GM18870 (cell line): ENCODE data around the gene KERA.
"Not testable (repeated sequence)": the region's sequence is repeated elsewhere in the genome, so short reads cannot be mapped to it uniquely, and the experiment has no call there.

ENCODE experiments used
- ATAC-seq: cut with Tn5 transposase; IDR thresholded peaks from one replicate; pipeline ENCODE4 v1.9.1; 2021; ENCODE audit warnings: moderate library complexity; ENCODE audit not compliant: unreplicated experiment

KERA gene

GRCh38 chr12:91057368-91058165 is at the start of gene KERA:
KERA (minus strand) TSS chr12:91058024; CDS start chr12:91056281, 1,743 bp downstream.
- ATAC-seq: no peak

- ATAC-seq: no peak
Observed at GRCh38 chr12:91106283-91106682, 48.5 kb upstream of the KERA start.

DNA sequence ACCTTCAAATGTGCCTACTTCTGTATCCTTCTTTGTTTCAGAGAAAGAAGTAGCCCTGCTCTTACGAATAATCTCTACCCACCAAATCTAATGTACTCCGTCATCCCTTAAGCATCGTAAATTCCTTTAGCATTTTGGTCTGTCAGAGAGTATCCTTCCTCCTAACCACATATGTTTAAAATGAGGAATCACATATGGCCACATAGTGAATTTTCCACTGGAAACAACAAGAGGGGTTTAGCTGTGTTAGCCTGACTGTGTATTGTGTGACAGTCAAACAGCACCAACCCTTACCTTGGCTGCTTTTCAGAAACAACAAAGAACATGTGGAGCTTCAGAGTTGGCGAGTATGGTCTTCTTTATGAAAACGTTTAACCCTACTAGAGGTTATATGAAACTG is 48.0 kb upstream of the KERA start:
- no peak for ATAC-seq

- peak; percentile 78 for ATAC-seq
Observed at GRCh38 chr12:91104812-91105466, 47.1 kb upstream of the KERA start.

DNA sequence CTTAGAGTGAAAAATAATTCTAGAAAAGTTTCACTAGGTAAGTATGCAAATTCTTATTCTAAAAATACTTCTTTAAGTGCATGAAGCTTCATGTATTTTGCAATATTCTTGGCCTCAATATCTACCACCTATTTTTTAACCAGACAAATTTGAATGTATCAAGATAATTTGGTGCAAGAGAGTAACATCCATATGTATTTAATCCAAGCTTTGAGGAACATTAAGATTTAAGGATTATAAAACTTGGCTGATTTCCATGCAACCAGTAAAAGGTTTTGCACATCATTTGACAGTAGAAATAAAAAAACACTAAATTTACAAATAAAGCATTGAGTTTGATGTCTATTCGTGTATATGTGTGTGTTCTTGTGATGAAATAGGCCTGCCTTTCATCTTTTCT is 45.8 kb upstream of the KERA start:
- no peak for ATAC-seq

DNA sequence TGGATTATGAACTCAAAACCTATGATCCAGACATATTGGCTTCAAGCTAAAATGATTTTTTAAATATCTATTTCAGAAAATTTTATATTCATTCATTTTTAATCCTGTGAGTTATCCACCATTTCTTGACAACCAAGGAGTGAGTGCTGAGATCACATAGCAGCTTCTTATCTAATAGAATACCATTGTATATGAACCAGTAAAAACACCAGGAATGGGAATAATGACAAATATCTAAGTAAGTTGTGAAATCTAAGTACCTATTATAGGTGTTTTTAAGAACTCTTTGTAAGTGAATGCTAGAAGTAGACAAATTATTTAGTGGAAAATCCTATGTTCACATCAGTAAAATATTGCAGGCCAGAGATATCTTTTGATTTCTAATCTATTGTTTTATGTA is 45.3 kb upstream of the KERA start:
- ATAC-seq: no peak

- no peak for ATAC-seq
Observed at GRCh38 chr12:91100906-91101305, 43.1 kb upstream of the KERA start.

- no peak for ATAC-seq
Observed at GRCh38 chr12:91099836-91100235, 42.0 kb upstream of the KERA start.

DNA sequence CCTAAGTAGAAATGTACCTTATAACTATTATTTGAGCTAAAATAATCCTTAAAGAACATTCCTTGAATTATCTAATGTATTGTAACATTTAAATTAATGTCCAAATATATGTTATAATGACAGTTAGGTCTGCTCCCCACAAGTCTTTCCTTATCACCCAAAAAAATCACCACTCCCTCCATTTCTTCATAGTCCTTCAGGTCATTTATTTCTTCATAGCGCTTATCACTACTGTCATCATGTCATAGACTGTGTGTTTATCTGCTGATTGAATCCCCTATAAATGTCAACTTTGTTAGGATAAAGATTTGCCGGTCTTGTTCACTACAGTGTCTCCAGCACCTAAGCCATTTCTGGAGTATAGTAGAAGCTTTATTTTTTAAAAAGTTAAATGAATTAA is 41.5 kb upstream of the KERA start:
- no peak for ATAC-seq

GRCh38 chr12:91098941-91099340 is 41.1 kb upstream of the KERA start:
- no peak for ATAC-seq

DNA sequence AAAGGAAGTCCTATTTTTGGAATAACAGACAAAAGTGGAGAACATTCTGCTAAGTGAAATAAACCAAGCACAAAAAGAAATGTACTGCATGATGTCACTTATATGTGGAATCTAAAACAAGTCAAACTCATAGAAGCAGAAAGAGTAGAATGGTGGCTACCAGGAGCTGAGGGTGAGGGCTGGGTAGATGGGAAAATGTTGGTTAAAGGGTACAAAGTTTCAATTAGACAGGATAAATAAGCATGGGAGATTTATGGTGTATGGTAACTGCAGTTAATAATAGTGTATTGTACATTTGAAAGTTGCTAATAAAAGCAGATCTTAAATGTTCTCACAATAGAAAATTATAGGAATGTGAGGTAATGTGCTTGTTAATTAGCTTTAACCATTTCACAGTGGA is 40.6 kb upstream of the KERA start:
- ATAC-seq: no peak

- no peak for ATAC-seq
Observed at GRCh38 chr12:91094957-91095356, 37.1 kb upstream of the KERA start.

DNA sequence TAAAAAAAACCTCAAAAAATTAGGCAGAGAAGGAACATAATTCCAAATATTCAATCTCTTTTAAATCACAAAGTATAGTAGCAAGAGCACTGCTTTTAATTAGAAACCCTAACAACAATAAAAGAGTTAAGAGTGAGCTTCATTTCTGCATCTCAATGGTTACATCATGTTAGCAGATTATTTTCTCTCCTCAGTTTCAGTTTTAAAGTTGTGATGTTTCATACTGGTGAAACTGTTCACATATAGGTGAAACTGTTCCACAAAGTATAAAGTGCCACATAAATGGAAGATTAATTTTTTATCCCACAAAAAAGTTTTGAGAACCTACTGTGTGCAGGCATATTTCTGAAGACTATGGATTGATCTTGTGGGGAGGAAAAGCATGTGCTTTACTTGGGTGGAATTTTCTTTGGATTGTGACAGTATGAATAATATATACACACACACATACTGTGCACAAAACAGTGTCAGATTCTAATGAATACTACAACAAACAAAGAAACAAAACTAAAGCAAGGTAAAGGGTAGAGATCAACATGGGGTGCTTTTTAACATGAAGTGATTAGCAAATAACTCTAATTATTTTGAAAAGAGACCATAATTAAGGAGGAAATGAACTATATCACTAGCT is 36.3 kb upstream of the KERA start:
- ATAC-seq: no peak

DNA sequence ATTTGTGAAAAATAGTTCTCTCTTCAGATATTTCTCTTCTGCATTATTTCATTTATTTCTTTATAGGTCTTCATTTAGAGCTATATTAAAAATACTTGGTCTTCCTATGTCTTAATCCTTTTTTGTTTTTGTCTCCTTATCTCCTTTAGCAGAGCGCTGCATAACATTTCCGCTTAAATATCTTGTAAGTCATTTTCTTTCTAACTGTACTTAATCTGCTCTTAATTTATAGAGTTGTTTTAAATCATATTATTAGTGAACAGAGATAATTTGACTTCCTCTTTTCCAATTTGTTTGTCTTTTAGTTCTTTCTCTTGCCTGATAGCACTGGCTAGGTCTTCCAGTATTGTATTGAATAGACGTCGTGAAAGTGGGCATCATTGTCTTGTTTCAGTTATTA is 35.5 kb upstream of the KERA start:
- no peak for ATAC-seq

- no peak for ATAC-seq
Observed at GRCh38 chr12:91091916-91092715, 34.3 kb upstream of the KERA start.

DNA sequence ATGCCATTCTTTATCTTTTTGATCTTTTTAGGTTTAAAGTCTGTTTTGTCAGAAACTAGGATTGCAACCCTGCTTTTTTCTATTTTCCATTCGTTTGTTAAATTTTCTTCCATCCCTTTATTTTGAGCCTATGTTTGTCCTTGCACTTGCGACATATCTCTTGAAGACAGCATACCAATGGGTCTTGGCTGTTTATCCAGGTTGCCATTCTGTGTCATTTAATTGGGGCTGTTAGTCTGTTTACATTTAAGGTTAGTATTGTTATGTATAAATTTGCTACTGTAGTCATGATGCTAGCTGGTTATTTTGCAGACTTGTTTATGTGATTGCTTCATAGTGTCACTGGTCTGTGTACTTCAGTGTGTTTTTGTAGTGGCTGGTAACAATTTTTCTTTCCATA is 32.1 kb upstream of the KERA start:
- not testable (repeated sequence) for ATAC-seq

DNA sequence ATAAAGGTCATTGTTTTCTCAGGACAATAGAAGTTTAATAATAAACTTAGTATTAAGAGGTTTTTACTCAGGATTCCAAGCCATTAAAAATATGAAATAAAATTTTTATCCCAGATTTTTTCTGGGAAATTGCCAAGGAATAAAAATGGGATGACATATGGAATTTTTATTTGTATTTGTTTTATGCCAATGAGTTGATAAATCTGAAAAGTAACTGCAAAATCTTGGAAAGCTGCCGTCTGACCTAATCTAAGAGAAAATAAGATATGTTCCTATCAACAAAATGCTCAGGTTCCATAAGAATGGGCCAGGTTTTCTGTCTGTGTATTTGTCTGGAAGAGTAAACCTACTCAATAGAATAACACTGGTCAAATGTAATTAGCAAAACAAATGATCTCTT is 22.2 kb upstream of the KERA start:
- ATAC-seq: no peak

DNA sequence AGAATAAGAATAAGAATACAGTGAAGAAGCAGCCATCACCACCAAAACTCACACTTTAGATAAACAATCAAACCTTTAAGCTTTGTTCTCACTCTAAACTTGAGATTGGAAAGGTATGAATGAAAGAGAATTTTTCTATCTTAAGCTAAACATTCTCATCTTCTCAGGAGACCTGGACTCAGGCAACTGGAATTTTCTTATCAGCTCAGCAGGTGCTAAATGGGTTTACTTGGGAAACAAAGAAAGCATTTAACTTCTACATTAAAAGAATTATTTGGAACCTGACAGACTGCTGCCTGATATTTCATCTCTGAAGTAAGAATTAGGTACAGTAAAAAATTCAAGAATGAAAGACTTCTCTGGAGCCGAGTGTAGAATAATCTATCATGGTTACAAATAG is 20.7 kb upstream of the KERA start:
- no peak for ATAC-seq

DNA sequence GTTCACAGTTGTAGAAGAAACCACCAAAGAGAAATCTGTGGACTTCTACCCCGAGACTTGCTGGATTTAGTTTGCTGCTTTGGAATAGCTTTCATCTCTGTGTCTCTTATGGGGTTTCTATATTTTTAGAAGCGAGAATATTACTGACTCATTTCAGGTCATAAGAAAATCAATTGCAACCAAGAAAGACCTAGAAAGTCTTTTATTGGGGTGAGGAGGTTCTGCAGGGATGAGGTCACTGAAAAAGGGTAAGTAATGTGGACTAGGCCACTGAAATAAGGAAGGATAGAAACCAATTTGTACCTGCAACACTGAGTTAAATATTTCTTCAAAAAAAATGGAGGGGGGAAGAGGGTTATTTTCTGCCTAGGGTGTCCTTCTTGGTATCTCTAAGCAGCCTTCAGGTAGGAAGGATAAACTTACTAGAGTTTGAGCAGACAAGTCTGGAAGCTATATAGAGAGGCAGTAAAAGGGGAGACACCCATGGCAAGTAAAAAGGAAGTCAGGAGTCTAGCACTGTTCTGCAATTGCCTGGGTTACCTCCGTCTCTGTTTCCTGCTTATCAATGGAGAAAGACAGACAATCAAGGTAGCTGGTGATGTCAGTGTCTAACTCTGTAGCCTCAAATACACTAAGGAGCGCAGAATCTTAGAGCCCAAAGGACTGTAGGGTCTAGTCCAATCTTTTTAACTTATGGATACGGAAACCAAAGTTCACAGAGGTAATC is 19.6 kb upstream of the KERA start:
- no peak for ATAC-seq

GRCh38 chr12:91074851-91075250 is 17.0 kb upstream of the KERA start:
- ATAC-seq: no peak
